NCI-H2171 treated with DMSO at 0.1 percent for 48 hours (cell line): ENCODE data around the gene PTPN22.

Experiments used
- DNase-seq: peaks from one replicate; lab custom pipeline; 2025; lab: John Stamatoyannopoulos, UW

The PTPN22 gene

GRCh38 chr1:113850127-113850796 lies 21.2 kb downstream of the PTPN22 start:
- no peak for DNase-seq

GRCh38 chr1:113849072-113849471 lies 22.4 kb downstream of the PTPN22 start:
- no peak for DNase-seq

- DNase-seq: no peak
Observed at GRCh38 chr1:113846391-113847035, 25.0 kb downstream of the PTPN22 start.

GRCh38 chr1:113836534-113836933 lies 35.0 kb downstream of the PTPN22 start:
- no peak for DNase-seq

- DNase-seq: peak; percentile 52
Observed at GRCh38 chr1:113835686-113836290, 35.7 kb downstream of the PTPN22 start.

GRCh38 chr1:113834716-113835115 lies 36.8 kb downstream of the PTPN22 start:
- no peak for DNase-seq

GRCh38 chr1:113830039-113830438 lies 41.5 kb downstream of the PTPN22 start:
- no peak for DNase-seq

GRCh38 chr1:113821916-113822315 lies 49.6 kb downstream of the PTPN22 start:
- DNase-seq: no peak

GRCh38 chr1:113818578-113818977 lies 52.9 kb downstream of the PTPN22 start:
- no peak for DNase-seq

- no peak for DNase-seq
Observed at GRCh38 chr1:113813218-113813617, 58.3 kb downstream of the PTPN22 start.

GRCh38 chr1:113812661-113813135 lies 58.8 kb downstream of the PTPN22 start:
- no peak for DNase-seq

GRCh38 chr1:113811888-113812660 lies 59.4 kb downstream of the PTPN22 start, which contains the start of gene RSBN1:
Gene RSBN1, minus strand, starts transcription at chr1:113812476. Its CDS starts 64 bp downstream, at chr1:113812412.
- DNase-seq: peak; percentile 99

- DNase-seq: peak; percentile 71
Observed at GRCh38 chr1:113811156-113811887, 60.2 kb downstream of the PTPN22 start.

GRCh38 chr1:113809670-113810602 lies 61.6 kb downstream of the PTPN22 start:
- DNase-seq: no peak

- DNase-seq: no peak
Observed at GRCh38 chr1:113808450-113809195, 62.9 kb downstream of the PTPN22 start.

GRCh38 chr1:113805639-113806038 lies 65.9 kb downstream of the PTPN22 start:
- DNase-seq: no peak

- no peak for DNase-seq
Observed at GRCh38 chr1:113805256-113805531, 66.3 kb downstream of the PTPN22 start.

GRCh38 chr1:113804421-113805255 lies 66.9 kb downstream of the PTPN22 start:
- DNase-seq: no peak

GRCh38 chr1:113802367-113803007 lies 69.0 kb downstream of the PTPN22 start:
- no peak for DNase-seq
